HG02884 (cell line): ENCODE data around the gene KCNJ15.

ENCODE experiments used
- ATAC-seq: cut with Tn5 transposase; IDR thresholded peaks from one replicate; pipeline ENCODE4 v1.9.1; 2021; ENCODE audit warnings: mild to moderate bottlenecking, moderate library complexity; ENCODE audit not compliant: unreplicated experiment

KCNJ15 gene

DNA sequence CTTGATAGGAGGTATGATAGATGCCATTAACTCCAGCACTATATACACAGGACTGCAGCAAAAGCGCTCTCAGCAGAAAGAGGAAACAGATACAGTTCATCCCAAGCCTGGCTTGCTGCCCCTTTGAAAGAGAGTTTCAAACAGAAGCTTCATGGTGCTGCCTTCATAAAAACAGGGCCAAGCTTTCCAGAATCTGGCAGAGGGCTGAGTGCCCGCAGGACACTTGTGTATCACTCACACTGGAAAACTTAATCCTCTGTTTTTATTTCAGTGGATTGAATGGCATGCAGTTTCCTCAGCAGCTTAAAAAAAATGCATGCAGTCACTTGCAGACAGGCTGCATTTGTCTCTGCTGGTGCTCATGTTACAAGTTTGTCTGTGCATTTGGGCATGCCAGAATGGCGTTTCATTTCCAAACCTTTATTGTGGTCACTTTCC lies 40.4 kb downstream of the KCNJ15 start:
- no peak for ATAC-seq

- ATAC-seq: no peak
Measured at GRCh38 chr21:38297871-38298270, 41.1 kb downstream of the KCNJ15 start.

GRCh38 chr21:38298832-38299231 lies 42.0 kb downstream of the KCNJ15 start:
- no peak for ATAC-seq

DNA sequence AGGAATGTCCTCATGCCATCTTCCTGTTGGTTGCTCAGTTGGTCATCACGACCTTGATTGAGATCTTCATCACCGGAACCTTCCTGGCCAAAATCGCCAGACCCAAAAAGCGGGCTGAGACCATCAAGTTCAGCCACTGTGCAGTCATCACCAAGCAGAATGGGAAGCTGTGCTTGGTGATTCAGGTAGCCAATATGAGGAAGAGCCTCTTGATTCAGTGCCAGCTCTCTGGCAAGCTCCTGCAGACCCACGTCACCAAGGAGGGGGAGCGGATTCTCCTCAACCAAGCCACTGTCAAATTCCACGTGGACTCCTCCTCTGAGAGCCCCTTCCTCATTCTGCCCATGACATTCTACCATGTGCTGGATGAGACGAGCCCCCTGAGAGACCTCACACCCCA lies 42.9 kb downstream of the KCNJ15 start:
- no peak for ATAC-seq

- no peak for ATAC-seq
Measured at GRCh38 chr21:38300141-38300578, 43.4 kb downstream of the KCNJ15 start.

DNA sequence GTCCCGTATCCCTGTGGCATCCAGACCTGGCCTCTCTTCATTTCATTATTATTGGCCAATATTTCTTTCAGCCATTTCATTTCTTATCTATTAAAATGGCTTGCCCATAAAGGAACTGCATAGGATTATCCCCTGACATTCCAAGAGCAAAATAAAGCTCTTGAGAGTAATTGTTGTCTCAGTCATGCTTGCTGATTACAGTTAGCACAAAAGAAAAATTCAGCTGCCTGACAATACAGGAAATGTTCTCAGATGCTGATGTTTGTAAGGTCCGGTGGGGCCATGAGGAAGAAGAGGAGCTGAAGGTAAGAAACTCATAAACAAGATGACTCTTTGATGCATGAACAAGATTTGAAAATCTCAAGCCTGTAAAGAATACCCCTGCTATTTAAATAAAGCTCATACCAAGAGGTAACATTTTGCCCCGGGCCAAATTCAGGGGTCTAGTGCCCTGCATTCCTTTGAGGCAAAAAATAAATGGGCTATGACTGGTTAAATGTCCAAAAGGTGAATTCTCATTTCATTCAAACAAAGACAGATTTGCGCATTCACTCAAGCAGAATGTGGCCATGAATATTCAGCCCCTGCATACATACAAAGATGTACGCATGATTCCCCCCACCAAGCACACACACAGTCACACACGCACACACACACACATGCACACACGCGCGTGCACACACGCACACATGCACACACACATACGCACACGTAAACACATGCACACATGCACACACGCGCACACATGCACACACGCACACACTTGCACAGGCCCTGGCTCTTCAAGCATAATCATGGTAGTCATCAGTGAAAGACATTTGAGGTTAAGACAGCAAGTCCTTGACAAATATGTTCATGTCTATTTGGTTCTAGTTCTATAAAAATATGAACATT lies 44.8 kb downstream of the KCNJ15 start:
- ATAC-seq: no peak

- ATAC-seq: no peak
Measured at GRCh38 chr21:38303300-38303699, 46.5 kb downstream of the KCNJ15 start.

DNA sequence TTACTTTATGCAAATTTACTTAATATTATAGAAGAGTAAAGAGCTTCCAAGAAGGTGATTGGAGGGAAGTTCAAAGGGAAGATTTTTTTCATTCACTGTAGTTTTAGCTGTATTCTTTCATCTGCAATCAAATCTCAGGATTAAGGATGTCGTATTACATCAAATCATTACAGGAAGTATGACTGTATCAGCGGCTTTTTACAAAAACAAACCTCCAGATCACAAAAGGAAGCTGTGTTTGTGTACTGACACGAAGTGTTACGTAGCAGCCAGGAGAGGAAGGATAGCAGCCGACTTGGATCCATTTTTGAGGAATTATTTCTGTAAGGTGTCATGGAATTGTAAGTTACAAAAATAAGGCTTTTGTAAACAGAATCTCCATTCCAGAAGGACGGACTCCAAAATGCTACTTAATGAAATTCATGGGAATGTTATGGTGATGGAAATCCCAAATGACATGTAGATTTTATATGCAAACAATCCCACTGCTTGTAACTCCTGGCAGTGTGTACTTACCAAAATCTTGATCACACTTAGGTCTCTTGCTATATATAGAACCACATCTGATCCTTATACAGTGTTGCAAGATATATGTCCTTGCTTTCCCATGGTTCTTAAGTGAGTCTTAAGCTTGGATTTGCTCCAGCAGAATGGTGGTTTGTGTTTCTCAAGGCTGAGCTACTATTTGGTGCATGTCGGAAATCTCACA lies 49.8 kb downstream of the KCNJ15 start:
- no peak for ATAC-seq

- ATAC-seq: no peak
Measured at GRCh38 chr21:38307771-38308531, 51.2 kb downstream of the KCNJ15 start.

- ATAC-seq: no peak
Measured at GRCh38 chr21:38308532-38309119, 51.8 kb downstream of the KCNJ15 start.

DNA sequence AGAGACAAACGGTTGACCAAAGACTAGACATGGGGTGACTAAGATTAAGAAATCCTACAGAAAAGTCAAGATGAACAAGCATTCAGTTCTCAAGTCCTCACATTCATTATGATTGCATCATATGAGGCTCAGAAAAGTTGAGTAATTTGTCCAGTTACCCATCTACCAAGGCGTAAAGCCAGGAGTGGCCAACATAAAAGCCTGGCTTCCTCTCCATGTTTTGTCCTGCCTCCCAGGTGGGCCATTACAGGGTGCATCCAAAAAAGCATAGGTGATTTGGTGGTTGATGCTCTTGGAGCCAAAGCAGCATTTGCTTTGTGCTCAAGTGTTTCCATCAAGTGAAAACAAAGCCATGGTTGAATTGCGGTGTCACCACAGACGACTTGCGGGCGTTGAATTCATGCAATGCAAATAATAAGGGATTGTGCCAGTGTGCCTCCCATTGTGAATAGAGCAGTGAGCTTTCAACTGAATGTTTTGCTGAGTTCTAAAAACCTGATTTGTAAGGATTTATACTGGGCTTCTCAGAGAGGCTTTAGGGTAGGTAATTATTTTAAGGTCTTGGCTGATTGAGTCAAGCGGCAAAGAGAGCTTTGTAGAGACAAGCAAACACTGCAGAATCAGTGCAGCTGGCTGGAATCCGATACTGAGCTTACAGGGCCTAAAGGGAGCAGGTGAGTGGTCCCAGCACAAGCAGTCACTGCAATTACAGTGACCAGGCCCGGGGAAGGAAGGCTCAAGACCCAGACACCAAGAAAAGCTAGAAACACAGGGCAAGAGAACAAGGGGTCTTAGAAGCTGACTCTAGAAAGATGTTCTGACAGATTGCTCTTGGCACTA lies 54.1 kb downstream of the KCNJ15 start:
- ATAC-seq: no peak

- ATAC-seq: no peak
Measured at GRCh38 chr21:38311765-38312164, 55.0 kb downstream of the KCNJ15 start.

DNA sequence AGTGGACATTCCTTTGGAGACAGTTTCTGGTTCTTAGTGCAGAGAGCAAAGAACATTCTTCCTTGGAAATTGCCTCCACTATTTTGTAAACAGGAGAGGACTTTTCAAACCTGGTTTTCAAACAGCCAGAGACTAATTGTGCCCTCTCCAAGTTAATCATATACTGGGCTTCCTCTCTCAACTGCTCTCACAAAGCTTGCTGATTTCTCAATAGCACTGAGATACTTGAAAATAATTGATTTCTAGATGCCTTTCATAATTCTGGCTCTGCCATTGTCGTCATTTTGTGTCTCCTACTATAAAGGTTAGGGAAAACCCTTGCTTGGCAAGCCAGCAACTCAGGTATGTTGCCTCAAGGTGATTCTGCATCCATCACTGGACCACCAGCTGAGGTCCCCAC lies 56.0 kb downstream of the KCNJ15 start:
- no peak for ATAC-seq

- ATAC-seq: no peak
Measured at GRCh38 chr21:38314558-38314957, 57.8 kb downstream of the KCNJ15 start.

DNA sequence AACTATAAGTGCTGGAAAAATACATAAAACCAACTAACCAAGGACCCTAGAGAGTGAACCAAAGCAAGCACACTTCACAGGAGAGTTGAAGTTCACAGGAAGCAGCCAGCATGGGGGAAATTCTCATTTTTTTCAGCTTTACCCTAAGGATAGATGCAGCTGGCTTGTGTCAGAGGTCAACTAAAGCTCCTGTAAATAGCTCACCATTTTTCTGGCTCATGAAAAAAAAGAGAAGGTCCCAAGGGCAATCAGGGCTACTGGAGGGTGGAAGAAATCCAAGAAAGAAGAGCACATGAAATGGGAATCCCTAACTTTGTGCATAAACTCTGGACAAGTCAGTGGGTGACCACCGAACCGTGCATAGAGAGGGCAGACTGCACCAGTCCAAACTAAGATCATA lies 58.3 kb downstream of the KCNJ15 start:
- no peak for ATAC-seq

DNA sequence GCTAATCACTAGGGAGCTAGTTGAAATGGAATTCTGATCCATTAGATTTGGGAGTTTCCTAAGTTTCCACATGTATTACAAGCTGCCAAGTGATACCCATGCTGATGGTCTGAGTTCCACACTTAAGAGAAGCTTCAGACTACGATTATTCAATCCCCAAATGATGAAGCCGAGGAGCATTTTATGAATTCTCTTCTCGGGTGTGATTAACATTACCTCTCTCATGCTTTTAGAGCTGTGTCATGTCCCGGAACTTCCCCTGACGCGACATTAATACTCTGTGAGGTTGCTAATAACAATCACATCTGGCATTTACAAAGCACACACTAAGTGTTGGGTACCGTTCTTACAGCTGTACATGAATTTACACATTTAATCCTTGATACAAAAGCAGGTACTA lies 63.0 kb downstream of the KCNJ15 start:
- ATAC-seq: no peak

DNA sequence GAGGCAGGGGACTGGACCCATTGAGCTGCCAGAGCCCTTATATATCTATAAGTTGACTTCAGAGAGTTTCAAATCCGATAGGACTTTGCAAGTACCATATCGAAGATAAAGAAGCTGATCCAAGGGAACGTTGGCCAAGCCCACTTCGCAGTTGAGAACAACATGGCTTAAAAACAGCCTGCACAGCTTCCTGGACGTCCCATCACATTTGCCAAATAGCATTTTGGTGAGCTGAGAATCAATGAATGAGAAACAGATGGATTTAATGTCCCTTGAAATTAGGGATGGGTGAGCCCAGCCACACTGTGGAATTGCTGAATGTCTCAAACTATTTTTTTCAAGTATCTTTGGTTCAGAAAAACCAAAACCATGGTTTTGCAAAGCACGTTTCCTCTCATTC lies 64.8 kb downstream of the KCNJ15 start:
- ATAC-seq: no peak

DNA sequence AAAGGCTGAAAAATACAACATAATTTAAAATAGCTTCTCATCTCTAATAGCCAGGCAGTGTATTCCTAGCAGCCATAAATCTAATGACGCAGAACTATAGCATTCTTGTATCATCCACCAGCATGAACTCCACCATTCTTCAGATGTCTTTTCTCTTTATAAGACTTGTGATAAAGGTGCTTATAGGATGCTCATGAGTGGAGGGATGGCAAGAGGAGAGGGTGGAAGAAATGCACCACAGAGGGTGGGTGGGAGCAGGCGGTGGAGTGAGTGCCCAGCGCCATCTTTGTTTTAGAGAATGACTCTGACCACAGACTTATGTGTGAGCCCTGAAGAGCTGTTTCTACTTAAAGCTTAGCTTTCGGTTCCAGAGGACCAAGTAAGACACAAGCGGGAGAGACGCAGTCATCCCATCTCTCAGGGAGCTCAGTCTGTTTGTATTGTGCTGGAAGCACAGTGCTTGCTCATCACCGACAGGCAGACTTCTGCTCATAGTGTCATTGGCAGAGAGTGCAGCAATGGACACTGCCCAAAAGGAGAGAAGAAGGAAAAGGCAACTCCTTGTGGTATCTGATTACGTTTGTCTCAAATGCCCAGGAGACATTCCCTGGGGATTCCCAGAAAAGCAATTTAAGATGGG lies 65.6 kb downstream of the KCNJ15 start:
- ATAC-seq: no peak

GRCh38 chr21:38323721-38324531 lies 67.1 kb downstream of the KCNJ15 start:
- ATAC-seq: no peak
